HEK293 (cell line): ENCODE results near the gene FRMD4B.

Experiments used
- CTCF ChIA-PET: fragments of 350-600 bp; formaldehyde crosslinking; extraction: SDS; loops from one replicate; lab custom pipeline; 2021; ENCODE audit warnings: antibody characterized with exemption; lab: Yijun Ruan, JAX
- POLR2A ChIA-PET: fragments of 300-600 bp; formaldehyde crosslinking; extraction: SDS; loops from one replicate; lab custom pipeline; 2020; ENCODE audit warnings: antibody characterized with exemption, inconsistent platforms; lab: Yijun Ruan, JAX
- H3K27ac ChIP-seq: fragments of 200-500 bp; sonication (Bioruptor generic); 2 replicates; pipeline ENCODE4 v1.5.1; 2014; ENCODE audit warnings: low read depth, low read length, control low read depth, inconsistent platforms; ENCODE audit errors: extremely low read depth
- H3K36me3 ChIP-seq, 2 experiments: fragments of 200-500 bp in 1 of 2; sonication (Bioruptor generic) in 1 of 2; 1 replicate in 1 of 2; 2 replicates in 1 of 2; pipeline ENCODE4 v1.5.1; 2014 to 2017; ENCODE audit warnings: inconsistent platforms in 2 of 2, low read length in 2 of 2; ENCODE audit not compliant: control insufficient read depth in 2 of 2, insufficient read depth in 1 of 2
- H3K4me1 ChIP-seq: fragments of 200-500 bp; sonication (Bioruptor generic); 2 replicates; pipeline ENCODE4 v1.5.1; 2014; ENCODE audit warnings: mild to moderate bottlenecking, low read length, inconsistent platforms; ENCODE audit not compliant: control insufficient read depth, insufficient read depth
- H3K4me3 ChIP-seq: 2 replicates; pipeline ENCODE4 v1.5.1; 2011; ENCODE audit warnings: low read depth, mild to moderate bottlenecking, control low read depth, low read length, moderate library complexity
- H3K9me3 ChIP-seq: fragments of 200-500 bp; sonication (Bioruptor generic); 2 replicates; pipeline ENCODE4 v1.5.1; 2014; ENCODE audit warnings: low read depth, low read length, inconsistent platforms; ENCODE audit not compliant: control insufficient read depth, insufficient read depth
- BCL11A ChIP-seq: fragments of 450-650 bp; formaldehyde crosslinking; IDR thresholded peaks from 2 replicates; pipeline ENCODE4 v1.5.1; 2016; ENCODE audit warnings: low read depth, missing biosample characterization, missing genetic modification characterization
- INSM2 ChIP-seq: fragments of 450-650 bp; formaldehyde crosslinking; IDR thresholded peaks from 2 replicates; pipeline ENCODE4 v1.5.1; 2016; ENCODE audit warnings: missing biosample characterization, missing genetic modification characterization
- KLF1 ChIP-seq: fragments of 450-650 bp; formaldehyde crosslinking; IDR thresholded peaks from 2 replicates; pipeline ENCODE4 v1.5.1; 2016; ENCODE audit warnings: missing biosample characterization, missing genetic modification characterization
- KLF16 ChIP-seq: fragments of 450-650 bp; formaldehyde crosslinking; IDR thresholded peaks from 2 replicates; pipeline ENCODE4 v1.5.1; 2017; ENCODE audit warnings: missing biosample characterization, missing genetic modification characterization
- RBAK ChIP-seq: fragments of 450-650 bp; formaldehyde crosslinking; IDR thresholded peaks from 2 replicates; pipeline ENCODE4 v1.5.1; 2016; ENCODE audit warnings: missing biosample characterization, missing genetic modification characterization
- SALL2 ChIP-seq: fragments of 450-650 bp; formaldehyde crosslinking; IDR thresholded peaks from 2 replicates; pipeline ENCODE4 v1.5.0; 2017; ENCODE audit warnings: missing biosample characterization, mild to moderate bottlenecking, missing genetic modification characterization, borderline replicate concordance
- SCRT1 ChIP-seq: fragments of 450-650 bp; formaldehyde crosslinking; IDR thresholded peaks from 2 replicates; pipeline ENCODE4 v1.5.1; 2016; ENCODE audit warnings: missing biosample characterization, missing genetic modification characterization, borderline replicate concordance
- ZNF10 ChIP-seq: fragments of 450-650 bp; formaldehyde crosslinking; IDR thresholded peaks from 2 replicates; pipeline ENCODE4 v1.5.1; 2017; ENCODE audit warnings: missing biosample characterization, missing genetic modification characterization
- ZNF132 ChIP-seq: fragments of 450-650 bp; formaldehyde crosslinking; IDR thresholded peaks from 2 replicates; pipeline ENCODE4 v1.5.1; 2017; ENCODE audit warnings: missing biosample characterization, missing genetic modification characterization, borderline replicate concordance
- ZNF133 ChIP-seq: fragments of 450-650 bp; formaldehyde crosslinking; IDR thresholded peaks from 2 replicates; pipeline ENCODE4 v1.5.1; 2016; ENCODE audit warnings: missing biosample characterization, missing genetic modification characterization
- ZNF140 ChIP-seq: fragments of 450-650 bp; formaldehyde crosslinking; IDR thresholded peaks from 2 replicates; pipeline ENCODE4 v1.5.1; 2016; ENCODE audit warnings: missing biosample characterization, missing genetic modification characterization
- ZNF175 ChIP-seq: fragments of 450-650 bp; formaldehyde crosslinking; IDR thresholded peaks from 2 replicates; pipeline ENCODE4 v1.5.1; 2016; ENCODE audit warnings: missing biosample characterization, missing genetic modification characterization
- ZNF248 ChIP-seq: fragments of 450-650 bp; formaldehyde crosslinking; IDR thresholded peaks from 2 replicates; pipeline ENCODE4 v1.5.1; 2017; ENCODE audit warnings: missing biosample characterization, missing genetic modification characterization
- ZNF404 ChIP-seq: fragments of 450-650 bp; formaldehyde crosslinking; IDR thresholded peaks from 2 replicates; pipeline ENCODE4 v1.5.1; 2017; ENCODE audit warnings: missing biosample characterization, missing genetic modification characterization
- ZNF423 ChIP-seq: fragments of 450-650 bp; formaldehyde crosslinking; IDR thresholded peaks from 2 replicates; pipeline ENCODE4 v1.5.1; 2016; ENCODE audit warnings: missing biosample characterization, missing genetic modification characterization
- ZNF426 ChIP-seq: fragments of 450-650 bp; formaldehyde crosslinking; IDR thresholded peaks from 2 replicates; pipeline ENCODE4 v1.5.1; 2017; ENCODE audit warnings: missing biosample characterization, missing genetic modification characterization, mild to moderate bottlenecking, inconsistent platforms, moderate library complexity
- ZNF521 ChIP-seq: fragments of 450-650 bp; formaldehyde crosslinking; IDR thresholded peaks from 2 replicates; pipeline ENCODE4 v1.5.1; 2017; ENCODE audit warnings: missing biosample characterization, mild to moderate bottlenecking, missing genetic modification characterization
- ZNF529 ChIP-seq: fragments of 450-650 bp; formaldehyde crosslinking; IDR thresholded peaks from 2 replicates; pipeline ENCODE4 v1.5.1; 2017; ENCODE audit warnings: missing genetic modification characterization, missing biosample characterization; ENCODE audit not compliant: insufficient replicate concordance
- ZNF548 ChIP-seq: fragments of 450-650 bp; formaldehyde crosslinking; IDR thresholded peaks from 2 replicates; pipeline ENCODE4 v1.5.1; 2016; ENCODE audit warnings: missing biosample characterization, missing genetic modification characterization
- ZNF596 ChIP-seq: fragments of 450-650 bp; IDR thresholded peaks from 2 replicates; pipeline ENCODE4 v1.5.0; 2018; ENCODE audit warnings: missing biosample characterization, mild to moderate bottlenecking, missing genetic modification characterization, moderate library complexity
- ZNF610 ChIP-seq: fragments of 450-650 bp; formaldehyde crosslinking; IDR thresholded peaks from 2 replicates; pipeline ENCODE4 v1.5.1; 2016; ENCODE audit warnings: missing biosample characterization, missing genetic modification characterization, borderline replicate concordance
- ZNF660 ChIP-seq: fragments of 450-650 bp; IDR thresholded peaks from 2 replicates; pipeline ENCODE4 v1.5.1; 2018; ENCODE audit warnings: missing biosample characterization, mild to moderate bottlenecking, missing genetic modification characterization
- ZNF664 ChIP-seq: fragments of 450-650 bp; formaldehyde crosslinking; IDR thresholded peaks from 2 replicates; pipeline ENCODE4 v1.5.1; 2016; ENCODE audit warnings: missing biosample characterization, missing genetic modification characterization
- ZNF670 ChIP-seq: fragments of 450-650 bp; formaldehyde crosslinking; IDR thresholded peaks from 2 replicates; pipeline ENCODE4 v1.5.1; 2016; ENCODE audit warnings: missing biosample characterization, missing genetic modification characterization, low read depth
- ZNF704 ChIP-seq: fragments of 450-650 bp; formaldehyde crosslinking; IDR thresholded peaks from 2 replicates; pipeline ENCODE4 v1.5.1; 2016; ENCODE audit warnings: missing biosample characterization, missing genetic modification characterization
- ZNF785 ChIP-seq: fragments of 450-650 bp; formaldehyde crosslinking; IDR thresholded peaks from 2 replicates; pipeline ENCODE4 v1.5.1; 2016; ENCODE audit warnings: missing biosample characterization, missing genetic modification characterization
- ZNF791 ChIP-seq: fragments of 450-650 bp; formaldehyde crosslinking; IDR thresholded peaks from 2 replicates; pipeline ENCODE4 v1.5.1; 2016; ENCODE audit warnings: missing biosample characterization, missing genetic modification characterization
- ZNF792 ChIP-seq: fragments of 450-650 bp; formaldehyde crosslinking; IDR thresholded peaks from 2 replicates; pipeline ENCODE4 v1.5.1; 2016; ENCODE audit warnings: missing biosample characterization, missing genetic modification characterization
- ZNF843 ChIP-seq: fragments of 450-650 bp; formaldehyde crosslinking; IDR thresholded peaks from 2 replicates; pipeline ENCODE4 v1.5.1; 2016; ENCODE audit warnings: missing biosample characterization, missing genetic modification characterization
- ZSCAN23 ChIP-seq: fragments of 450-650 bp; formaldehyde crosslinking; IDR thresholded peaks from 2 replicates; pipeline ENCODE4 v1.5.1; 2016; ENCODE audit warnings: missing biosample characterization, missing genetic modification characterization

FRMD4B gene

DNA sequence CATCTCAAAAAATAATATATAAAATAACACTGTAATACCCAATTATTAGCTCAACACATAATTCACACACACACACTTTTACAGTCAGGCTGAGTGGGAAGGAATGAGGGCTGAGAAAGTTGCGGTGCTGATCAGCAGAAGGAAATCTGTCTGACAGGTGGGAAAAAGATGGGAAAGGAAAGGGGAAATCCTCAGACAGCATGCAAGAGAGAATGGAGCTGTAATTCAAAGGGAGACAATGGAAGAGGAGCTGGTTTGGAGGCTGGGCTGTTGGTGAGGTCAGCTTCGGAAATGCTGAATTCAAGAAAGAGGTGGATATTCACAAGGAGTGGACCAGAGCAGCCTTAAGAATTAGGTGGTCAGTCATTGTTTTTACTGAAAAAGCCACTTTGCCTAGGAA is 141.8 kb downstream of the FRMD4B start:
- H3K36me3 ChIP-seq, result no peaks in the 10 kb centered on the region
- no peaks in the 10 kb centered on the region for H3K9me3 ChIP-seq
- no peak overlapping the region for H3K27ac ChIP-seq
- H3K4me3 ChIP-seq, result no peak overlapping the region
- ChIA-PET CTCF (interaction anchor here (0.6 to 1.4 kb wide), 3 partner anchors 14 to 65 kb away, joined by 3 to 4 read pairs (median 4); no protein-coding TSS in a partner anchor), POLR2A (interaction anchor here (1.1 kb wide), 1 partner anchor 44 kb away, joined by 3 read pairs; no protein-coding TSS in a partner anchor)
- TF ChIP-seq ZNF140 (tag by site-specific recombination) (no peak), ZNF404 (tag by site-specific recombination) (no peak), ZSCAN23 (no peak), SALL2 (tag by site-specific recombination) (no peak), ZNF660 (tag by site-specific recombination) (no peak), ZNF792 (tag by site-specific recombination) (no peak), ZNF175 (tag by site-specific recombination) (no peak), ZNF529 (tag by site-specific recombination) (no peak), ZNF10 (tag by site-specific recombination) (no peak), ZNF548 (tag by site-specific recombination) (no peak), ZNF596 (tag by site-specific recombination) (no peak), ZNF248 (tag by site-specific recombination) (no peak), BCL11A (tag by site-specific recombination) (no peak)
- H3K4me1 ChIP-seq, result peaks cover 7% of the 10 kb centered on the region; the same call in 1 of the 2 replicates

DNA sequence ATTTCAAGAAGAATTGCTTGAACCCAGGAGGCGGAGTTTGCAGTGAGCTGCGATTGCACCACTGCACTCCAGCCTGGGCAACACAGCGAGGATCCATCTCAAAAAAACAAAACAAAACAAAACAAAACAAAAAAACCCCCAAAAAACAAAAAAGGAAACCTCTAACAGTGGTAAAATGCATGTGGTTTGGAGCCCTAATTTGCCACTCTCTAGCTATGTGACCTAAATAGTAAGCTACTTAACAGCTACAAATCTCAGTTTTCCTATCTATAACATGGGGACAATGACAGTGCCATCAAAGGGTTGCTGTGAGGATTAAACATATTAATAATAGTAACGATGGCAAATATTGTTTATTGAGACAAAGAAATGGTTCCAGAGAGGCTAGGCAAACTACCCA is 144.1 kb downstream of the FRMD4B start:
- H3K9me3 ChIP-seq, result no peaks in the 10 kb centered on the region
- H3K4me3 ChIP-seq, result no peak overlapping the region
- no peak for TF ChIP-seq KLF1 (tag by site-specific recombination)
- peak; percentile 63; the same call in 1 of the 2 replicates for TF ChIP-seq ZNF664 (tag by site-specific recombination)
- CTCF ChIA-PET, result no interaction called here
- peaks cover 3% of the 10 kb centered on the region; the same call in 1 of the 2 replicates for H3K4me1 ChIP-seq
- POLR2A ChIA-PET, result interaction anchor here (0.6 to 0.7 kb wide), 2 partner anchors 46 to 60 kb away, joined by 3 to 6 read pairs; no protein-coding TSS in a partner anchor
- no peaks in the 10 kb centered on the region for H3K36me3 ChIP-seq
- H3K27ac ChIP-seq, result no peak overlapping the region

- Histone ChIP-seq H3K27ac (no peak overlapping the region), H3K9me3 (no peaks in the 10 kb centered on the region), H3K36me3 (no peaks in the 10 kb centered on the region), H3K4me1 (peaks cover 3% of the 10 kb centered on the region; the same call in 1 of the 2 replicates), H3K4me3 (no peak overlapping the region)
- ChIA-PET POLR2A (no interaction called here), CTCF (interaction anchor here (1.0 kb wide), 2 partner anchors 66 to 79 kb away, joined by 3 read pairs; no protein-coding TSS in a partner anchor)
- TF ChIP-seq ZNF785 (tag by site-specific recombination) (no peak), ZNF791 (tag by site-specific recombination) (no peak), ZNF133 (tag by site-specific recombination) (no peak), ZNF426 (tag by site-specific recombination) (no peak), RBAK (no peak), SCRT1 (tag by site-specific recombination) (no peak), SALL2 (tag by site-specific recombination) (no peak), ZNF610 (tag by site-specific recombination) (no peak), ZNF521 (tag by site-specific recombination) (no peak), KLF16 (tag by site-specific recombination) (no peak), ZNF132 (tag by site-specific recombination) (no peak), ZNF843 (no peak), INSM2 (tag by site-specific recombination) (no peak), ZNF670 (tag by site-specific recombination) (no peak), ZNF704 (tag by site-specific recombination) (no peak), ZNF423 (tag by site-specific recombination) (no peak)
Measured at GRCh38 chr3:69240651-69241568, 145.0 kb downstream of the FRMD4B start.
